HepG2 (cell line): ENCODE data around the gene KIAA0319L. TPM values are rescaled to one million over a fixed set of nuclear protein-coding genes. Genes with fewer than 3 reads are reported as not detected.

ENCODE experiments used
- DMAP1 ChIP-seq: IDR thresholded peaks from 2 replicates; pipeline ENCODE4 v1.6.1; 2016
- DNMT3B ChIP-seq: conservative IDR thresholded peaks from 2 replicates; pipeline ENCODE4 v1.6.1; 2016; ENCODE audit warnings: missing biosample characterization, control low read depth
- ELF3 ChIP-seq: IDR thresholded peaks from 2 replicates; pipeline ENCODE4 v1.6.1; 2016; ENCODE audit warnings: missing genetic modification reagents, missing compliant biosample characterization
- ESRRA ChIP-seq: sonication (generic); formaldehyde crosslinking; IDR thresholded peaks from 2 replicates; pipeline ENCODE4 v1.5.1; 2020; ENCODE audit warnings: mild to moderate bottlenecking, low read depth, missing genetic modification reagents
- FOXA1 ChIP-seq, 2 experiments: fragments of 450-650 bp in 1 of 2; sonication (generic) in 1 of 2; formaldehyde crosslinking in 1 of 2; IDR thresholded peaks; 2 replicates each; pipeline versions ENCODE4 v1.4.0 to v1.6.1; 2016 to 2020; ENCODE audit warnings: missing genetic modification reagents in 1 of 2
- FOXO4 ChIP-seq: sonication (generic); formaldehyde crosslinking; conservative IDR thresholded peaks from 2 replicates; pipeline ENCODE4 v1.8.1; 2023; ENCODE audit warnings: missing genetic modification reagents
- GATAD1 ChIP-seq: IDR thresholded peaks from 2 replicates; pipeline ENCODE4 v1.6.1; 2016; ENCODE audit warnings: missing genetic modification reagents, missing compliant biosample characterization
- HNF1B ChIP-seq: sonication (generic); formaldehyde crosslinking; IDR thresholded peaks from 2 replicates; pipeline ENCODE4 v1.5.1; 2020; ENCODE audit warnings: mild to moderate bottlenecking, moderate library complexity, missing genetic modification reagents
- HOXA7 ChIP-seq: sonication (generic); formaldehyde crosslinking; IDR thresholded peaks from 2 replicates; pipeline ENCODE4 v1.8.1; 2022; ENCODE audit warnings: mild to moderate bottlenecking, missing genetic modification reagents, moderate library complexity
- KDM4B ChIP-seq: sonication (generic); formaldehyde crosslinking; IDR thresholded peaks from 2 replicates; pipeline ENCODE4 v1.4.0; 2020; ENCODE audit warnings: missing genetic modification reagents
- PBX3 ChIP-seq: sonication (generic); formaldehyde crosslinking; IDR thresholded peaks from 2 replicates; pipeline ENCODE4 v1.8.1; 2023; ENCODE audit warnings: missing genetic modification reagents, inconsistent platforms, borderline replicate concordance
- PRDM10 ChIP-seq: sonication (generic); formaldehyde crosslinking; IDR thresholded peaks from 2 replicates; pipeline ENCODE4 v1.4.0; 2020; ENCODE audit warnings: low read depth, missing genetic modification reagents
- RFXAP ChIP-seq: sonication (generic); formaldehyde crosslinking; IDR thresholded peaks from 2 replicates; pipeline ENCODE4 v1.4.0; 2020; ENCODE audit warnings: missing genetic modification reagents, borderline replicate concordance
- RXRA ChIP-seq: sonication (generic); formaldehyde crosslinking; IDR thresholded peaks from 2 replicates; pipeline ENCODE4 v1.5.1; 2020; ENCODE audit warnings: missing genetic modification reagents
- SAP130 ChIP-seq: IDR thresholded peaks from 2 replicates; pipeline ENCODE4 v1.6.1; 2016; ENCODE audit warnings: low read depth
- SP1 ChIP-seq, 2 experiments: fragments of 450-650 bp in 1 of 2; sonication (generic) in 1 of 2; formaldehyde crosslinking in 1 of 2; IDR thresholded peaks; 2 replicates each; pipeline versions ENCODE4 v1.4.0 to v1.6.1; 2016 to 2020; ENCODE audit warnings: missing genetic modification reagents in 1 of 2
- SRF ChIP-seq: IDR thresholded peaks from 2 replicates; pipeline ENCODE4 v1.6.1; 2011; ENCODE audit warnings: mild to moderate bottlenecking, low read depth, low read length, moderate library complexity
- THAP7 ChIP-seq: sonication (generic); formaldehyde crosslinking; IDR thresholded peaks from 2 replicates; pipeline ENCODE4 v1.8.1; 2023; ENCODE audit warnings: mild to moderate bottlenecking, missing genetic modification reagents
- TRIM24 ChIP-seq: sonication (generic); formaldehyde crosslinking; IDR thresholded peaks from 2 replicates; pipeline ENCODE4 v1.8.0; 2022; ENCODE audit warnings: mild to moderate bottlenecking, missing genetic modification reagents
- ZFP36 ChIP-seq: fragments of 150-350 bp; IDR thresholded peaks from 2 replicates; pipeline ENCODE4 v1.6.1; 2018; ENCODE audit warnings: borderline replicate concordance, low read length, low read depth; ENCODE audit not compliant: partially characterized antibody
- ZNF225 ChIP-seq: sonication (generic); formaldehyde crosslinking; IDR thresholded peaks from 2 replicates; pipeline ENCODE4 v1.4.0; 2020; ENCODE audit warnings: mild to moderate bottlenecking, missing genetic modification reagents
- ZNF329 ChIP-seq: sonication (generic); formaldehyde crosslinking; IDR thresholded peaks from 2 replicates; pipeline ENCODE4 v1.9.0; 2021; ENCODE audit warnings: low read depth, mild to moderate bottlenecking, missing genetic modification reagents
- ZNF589 ChIP-seq: sonication (generic); formaldehyde crosslinking; conservative IDR thresholded peaks from 2 replicates; pipeline ENCODE4 v1.8.0; 2022; ENCODE audit warnings: mild to moderate bottlenecking, moderate library complexity, missing genetic modification reagents
- ZSCAN20 ChIP-seq: sonication (generic); formaldehyde crosslinking; IDR thresholded peaks from 2 replicates; pipeline ENCODE4 v1.4.0; 2020; ENCODE audit warnings: missing genetic modification reagents, mild to moderate bottlenecking, borderline replicate concordance
- polyA plus RNA-seq, 8 experiments: library from polyadenylated mRNA; depleted of rRNA in 3 of 8; stranded (reverse) in 7 of 8; unstranded in 1 of 8; fragments of >200 nt; fragmentation: Illumina TruSeq in 4 of 8; extraction: Trizol in 4 of 8; gene quantifications; 2 replicates each; pipeline versions ENCODE4 v1.2.1 to v1.2.3, GENCODE V29; 2011 to 2016; ENCODE audit warnings: low read depth in 4 of 8, missing spikeins in 1 of 8, mixed read lengths in 1 of 8; ENCODE audit not compliant: insufficient read depth in 1 of 8
- total RNA-seq, 5 experiments: library from RNA; depleted of rRNA; stranded (reverse); fragments of >200 nt; fragmentation: Illumina TruSeq; extraction: Trizol; gene quantifications; 2 replicates each; pipeline ENCODE4 v1.2.3, GENCODE V29; 2016; ENCODE audit warnings: low read depth in 1 of 5

Gene KIAA0319L
- total and polyA plus RNA-seq, 2 of the 13 experiments (the other 11 are each of a cell fraction or from before 2014, with no cell fraction given) = 33.4 to 82.6 TPM

- TF ChIP-seq THAP7 (CRISPR knock-in tag) = no peak
- no peak for TF ChIP-seq ZFP36
- no peak for TF ChIP-seq ZSCAN20 (CRISPR knock-in tag)
- no peak for TF ChIP-seq RXRA (CRISPR knock-in tag)
- no peak for TF ChIP-seq ESRRA (CRISPR knock-in tag)
- TF ChIP-seq SRF = no peak
- TF ChIP-seq SP1 (IDR thresholded peaks at IDR 0.05) = no peak
- TF ChIP-seq SP1 (CRISPR knock-in tag; IDR thresholded peaks at IDR 0.05) = no peak
- TF ChIP-seq ELF3 (CRISPR knock-in tag) = no peak
- TF ChIP-seq FOXO4 (CRISPR knock-in tag) = no peak
- TF ChIP-seq DNMT3B (CRISPR knock-in tag) = no peak
- no peak for TF ChIP-seq SAP130 (CRISPR knock-in tag)
- no peak for TF ChIP-seq PBX3 (CRISPR knock-in tag)
- no peak for TF ChIP-seq ZNF329 (CRISPR knock-in tag)
- TF ChIP-seq PRDM10 = no peak
- TF ChIP-seq HNF1B (CRISPR knock-in tag) = 0 out of 2 replicates have a peak, but pooled peaks have one; percentile 38
- no peak for TF ChIP-seq DMAP1
- no peak for TF ChIP-seq KDM4B (CRISPR knock-in tag)
- no peak for TF ChIP-seq RFXAP (CRISPR knock-in tag)
- TF ChIP-seq ZNF589 (CRISPR knock-in tag) = no peak
- TF ChIP-seq TRIM24 (CRISPR knock-in tag) = no peak
- no peak for TF ChIP-seq HOXA7
- no peak for TF ChIP-seq ZNF225 (CRISPR knock-in tag)
- no peak for TF ChIP-seq GATAD1 (CRISPR knock-in tag)
- no peak for TF ChIP-seq FOXA1 (IDR thresholded peaks at IDR 0.05)
- 0 out of 2 replicates have a peak, but pooled peaks have one; percentile 30 for TF ChIP-seq FOXA1 (CRISPR knock-in tag; IDR thresholded peaks at IDR 0.05)
Observed at GRCh38 chr1:35568975-35569395, 11.8 kb upstream of the KIAA0319L start (continued).
